Right forelimb (tissue), 1 donor: Measurements from ENCODE around the gene HOMER2.
"Not testable (repeated sequence)": the region's sequence is repeated elsewhere in the genome, so short reads cannot be mapped to it uniquely, and the experiment has no call there.

Source experiments
- DNase-seq: peaks from one replicate; pipeline ENCODE4 v3.0.0-alpha.2; 2018

Gene HOMER2

DNA sequence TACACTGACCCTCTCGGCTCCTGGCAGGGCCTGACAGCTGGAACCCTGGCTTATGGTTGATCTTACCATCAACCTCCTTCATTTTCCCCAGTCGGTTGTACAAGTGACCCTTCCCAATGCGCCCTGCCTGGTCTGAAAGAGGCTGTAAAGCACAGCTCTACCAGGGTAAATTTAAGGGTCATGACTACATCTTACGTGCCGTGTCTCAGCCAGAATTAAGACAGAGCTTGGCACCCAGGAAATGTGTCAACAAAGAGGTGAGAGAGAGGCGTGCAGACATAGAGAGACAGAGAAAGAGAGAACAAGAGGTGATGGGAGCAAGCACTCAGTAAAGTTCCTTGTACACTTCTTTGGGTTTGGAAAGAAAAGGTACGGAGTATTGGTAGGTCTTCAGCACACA, 28.8 kb downstream of the HOMER2 start:
- no peak for DNase-seq

DNA sequence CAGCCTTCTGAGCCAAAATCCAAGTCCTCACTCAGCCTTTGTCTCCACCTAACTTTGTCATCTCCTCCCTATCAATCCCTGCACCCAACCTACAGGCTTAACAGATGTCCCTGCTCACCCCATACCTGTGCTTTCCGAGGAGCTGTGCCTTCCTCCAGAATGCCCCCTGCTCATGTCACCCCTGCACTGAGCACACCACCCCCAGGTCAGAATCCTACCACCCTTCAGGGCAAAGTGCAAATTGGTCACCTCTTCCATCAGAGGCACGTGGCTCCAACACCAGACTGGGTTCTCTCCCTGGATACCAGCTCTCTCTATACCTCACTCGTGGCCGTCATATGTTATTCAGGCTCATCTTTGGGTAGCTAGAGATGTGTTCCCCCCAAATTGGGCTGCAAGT, 29.8 kb downstream of the HOMER2 start:
- DNase-seq: no peak

DNA sequence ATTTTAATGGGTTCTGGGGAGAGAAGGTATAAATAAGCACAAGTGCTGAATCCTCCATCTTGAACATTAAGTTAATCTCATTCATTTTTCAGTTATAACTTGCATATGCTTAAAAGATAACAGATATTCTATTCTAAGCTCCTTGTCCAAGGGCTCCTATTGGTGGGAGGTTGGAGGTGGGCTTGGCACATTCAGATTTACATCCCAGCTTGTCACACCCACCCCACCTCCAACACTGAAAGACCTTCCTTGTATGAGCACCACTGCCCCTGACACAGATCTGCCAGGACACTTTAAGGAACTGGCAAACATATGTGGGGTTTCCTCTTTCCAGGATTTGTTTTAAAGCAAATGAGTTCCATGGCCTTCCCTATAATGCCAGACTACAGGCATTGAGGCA, 30.6 kb downstream of the HOMER2 start:
- DNase-seq: no peak

DNA sequence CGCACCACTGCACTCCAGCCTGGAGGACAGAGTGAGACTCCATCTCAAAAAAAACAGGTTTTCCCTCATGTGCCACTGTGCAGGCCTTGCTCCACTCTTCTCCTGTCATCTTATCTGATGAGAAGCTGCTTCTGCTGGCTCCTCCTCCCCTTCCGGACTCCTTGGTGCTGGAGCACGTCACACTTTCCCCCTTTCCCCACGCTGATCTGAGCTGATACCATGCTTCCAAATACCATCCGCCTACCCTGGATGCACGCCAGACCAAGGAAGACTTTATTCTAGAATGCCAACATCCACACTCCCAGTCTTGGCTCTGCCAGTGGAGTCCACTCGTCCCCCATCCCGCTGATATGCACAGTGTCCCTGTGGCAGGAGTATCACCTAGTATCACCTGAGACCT, 31.3 kb downstream of the HOMER2 start:
- no peak for DNase-seq

DNA sequence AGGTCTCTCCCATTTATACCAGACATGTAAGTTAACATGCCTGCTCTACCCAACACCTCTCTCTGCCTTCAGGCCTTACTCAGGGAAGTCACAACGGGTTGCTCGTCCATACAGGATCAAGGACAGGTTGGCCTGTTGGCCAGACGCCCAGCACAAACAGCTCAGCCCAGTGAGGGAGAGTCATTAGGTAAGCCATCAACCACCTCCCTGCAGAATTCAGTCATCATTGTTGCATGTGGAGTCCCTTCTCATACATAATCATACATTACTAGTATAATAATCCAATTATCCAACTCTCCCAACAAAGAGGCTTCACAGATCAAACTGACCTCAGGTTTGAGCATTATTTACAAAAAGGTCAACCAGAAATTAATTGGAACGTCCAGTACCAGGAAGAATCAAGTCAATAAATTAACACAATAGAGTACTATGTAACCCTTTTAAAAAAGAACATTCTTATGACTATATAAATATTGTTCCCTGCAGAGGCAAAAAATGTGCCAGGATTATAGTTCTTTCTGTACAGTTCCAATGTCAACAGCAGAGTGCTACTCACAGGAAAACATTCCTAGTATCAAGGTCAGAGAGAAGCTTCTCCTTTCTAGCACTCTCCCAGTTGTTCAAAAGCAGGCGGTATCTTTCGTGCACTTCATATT, 33.2 kb downstream of the HOMER2 start:
- no peak for DNase-seq

DNA sequence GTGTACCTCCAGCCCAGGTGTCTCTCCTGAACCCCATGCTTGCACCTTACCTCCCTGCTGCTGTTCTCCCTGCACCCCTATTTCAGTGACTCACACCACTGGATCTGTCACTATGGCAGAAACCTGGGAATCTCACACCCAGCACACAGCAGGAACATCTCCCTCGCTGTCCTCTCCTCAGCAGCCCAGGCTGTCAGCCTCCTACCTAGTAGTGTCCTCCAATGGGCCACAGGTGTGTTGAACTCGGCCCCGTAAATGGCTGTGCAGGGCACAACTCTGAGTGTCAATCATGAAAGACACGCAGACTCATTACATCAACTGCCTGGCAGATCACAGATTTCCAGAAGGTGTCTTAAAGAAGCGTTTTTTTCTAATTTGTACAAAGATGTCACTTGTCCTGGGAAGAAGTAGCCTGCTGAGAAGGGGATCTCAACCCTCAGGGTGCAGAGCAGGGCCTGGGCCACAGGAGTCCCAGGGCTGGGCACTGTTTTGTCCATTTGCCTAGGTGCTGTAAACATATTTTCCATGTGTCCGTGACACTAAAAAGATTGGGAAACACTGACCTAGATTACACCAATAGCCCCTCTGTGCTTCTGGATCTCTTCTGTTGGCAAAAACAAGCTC, 33.8 kb downstream of the HOMER2 start:
- DNase-seq: no peak

DNA sequence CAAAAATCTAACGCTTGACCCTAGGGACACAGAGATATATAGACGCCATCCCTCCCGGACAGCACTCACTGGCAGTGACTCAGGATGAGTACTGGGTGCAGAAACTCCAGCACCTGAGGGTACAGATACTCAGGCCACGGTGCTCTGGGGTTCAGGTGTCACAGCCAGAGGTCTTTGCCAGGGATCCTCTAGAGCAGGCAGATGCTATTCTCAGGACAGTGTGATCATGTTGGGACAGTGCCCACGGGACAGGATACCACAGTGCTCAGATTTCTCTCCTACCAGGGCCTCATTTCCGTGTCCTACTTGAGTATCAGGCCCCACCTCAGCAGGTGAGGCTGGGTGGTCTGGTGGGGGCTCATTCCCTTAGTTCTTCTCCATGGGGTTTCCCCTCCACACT, 34.4 kb downstream of the HOMER2 start:
- DNase-seq: no peak

DNA sequence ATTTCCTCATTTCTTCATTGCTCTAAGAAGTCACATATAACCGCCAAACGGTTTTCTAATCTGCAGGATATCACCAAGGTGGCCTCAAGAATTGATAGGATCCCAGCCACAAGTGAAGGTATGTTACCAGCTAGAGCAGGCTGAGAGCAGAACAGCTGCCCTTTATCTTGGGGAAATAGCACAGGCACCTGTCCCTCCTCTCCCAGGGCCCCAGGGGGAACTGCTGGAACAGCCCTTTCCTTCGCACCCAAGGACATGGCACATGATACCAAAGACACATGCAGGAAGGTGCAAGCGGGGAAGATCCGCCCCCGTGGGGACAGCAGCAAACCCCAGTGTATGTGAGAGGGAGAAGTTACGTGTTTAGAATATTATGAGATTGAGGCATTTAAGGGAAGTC, 35.3 kb downstream of the HOMER2 start:
- no peak for DNase-seq

DNA sequence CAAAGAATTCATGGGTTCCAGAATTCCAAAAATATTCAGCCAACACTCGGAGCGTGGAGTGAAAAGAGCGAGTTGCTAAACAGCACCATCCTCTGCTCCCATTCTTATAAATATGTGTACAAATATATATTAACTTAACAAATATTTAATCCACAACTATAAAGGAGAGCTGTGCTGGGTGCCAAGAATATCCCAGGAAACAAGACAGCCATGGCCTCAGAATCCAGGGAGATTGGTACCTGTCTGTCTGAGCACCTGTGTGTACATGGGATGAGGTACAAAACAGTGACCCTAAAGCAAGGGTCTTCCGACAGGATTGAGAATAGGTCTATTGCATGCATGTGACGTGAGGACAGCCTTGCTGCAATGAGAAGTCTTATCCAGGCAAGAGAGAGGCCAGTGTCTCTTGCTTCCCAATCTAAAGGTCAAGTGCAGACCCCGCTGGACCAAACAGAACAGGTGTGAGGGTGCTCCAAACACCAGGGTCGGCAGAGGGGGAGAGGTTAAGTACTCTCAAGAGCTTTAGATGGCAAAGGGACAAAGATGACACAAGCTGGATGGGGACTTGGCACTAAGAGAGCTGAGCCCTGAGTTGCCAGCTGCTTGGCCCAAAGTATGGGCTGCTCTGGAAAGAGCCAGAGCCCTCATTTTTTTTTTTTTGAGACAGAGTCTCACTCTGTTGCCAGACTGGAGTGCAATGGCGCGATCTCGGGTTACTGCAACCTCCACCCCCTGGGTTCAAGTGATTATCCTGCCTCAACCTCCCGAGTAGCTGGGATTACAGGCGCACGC, 36.2 kb downstream of the HOMER2 start:
- no peak for DNase-seq

DNA sequence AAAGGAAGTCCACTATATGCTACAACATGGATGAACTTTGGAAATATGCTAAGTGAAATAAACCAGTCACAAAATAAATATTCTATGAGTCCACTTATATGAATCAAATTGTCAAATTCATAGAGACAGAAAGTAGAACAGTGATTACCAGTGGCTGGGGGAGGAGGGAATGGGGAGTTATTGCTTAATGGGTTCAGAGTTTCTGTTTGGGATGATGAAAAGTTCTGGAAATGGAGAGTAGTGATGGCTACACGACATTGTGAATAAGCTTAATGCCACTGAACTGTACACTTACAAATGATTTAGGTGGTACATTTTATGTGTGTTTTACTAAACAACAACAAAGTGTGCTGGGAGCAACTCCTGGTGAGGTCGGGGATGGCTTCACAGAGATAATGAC, 38.1 kb downstream of the HOMER2 start:
- no peak for DNase-seq

DNA sequence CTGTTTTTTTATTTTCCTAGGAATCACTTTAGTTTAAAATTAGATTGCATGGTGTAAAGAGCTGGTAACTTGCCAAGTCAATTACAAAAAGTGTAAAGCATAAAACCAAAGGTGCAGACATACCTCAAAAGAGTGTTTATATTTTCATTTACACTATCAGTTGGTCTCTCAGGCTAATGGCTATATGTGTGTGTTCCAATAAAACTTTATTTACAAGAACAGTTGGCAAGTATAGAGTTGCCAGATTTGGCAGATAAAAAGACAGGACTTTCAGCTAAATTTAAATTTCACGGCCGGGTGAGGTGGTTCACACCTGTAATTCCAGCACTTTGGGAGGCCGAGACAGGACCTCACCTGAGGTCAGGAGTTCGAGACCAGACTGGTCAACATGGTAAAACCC, 41.1 kb downstream of the HOMER2 start:
- no peak for DNase-seq

DNA sequence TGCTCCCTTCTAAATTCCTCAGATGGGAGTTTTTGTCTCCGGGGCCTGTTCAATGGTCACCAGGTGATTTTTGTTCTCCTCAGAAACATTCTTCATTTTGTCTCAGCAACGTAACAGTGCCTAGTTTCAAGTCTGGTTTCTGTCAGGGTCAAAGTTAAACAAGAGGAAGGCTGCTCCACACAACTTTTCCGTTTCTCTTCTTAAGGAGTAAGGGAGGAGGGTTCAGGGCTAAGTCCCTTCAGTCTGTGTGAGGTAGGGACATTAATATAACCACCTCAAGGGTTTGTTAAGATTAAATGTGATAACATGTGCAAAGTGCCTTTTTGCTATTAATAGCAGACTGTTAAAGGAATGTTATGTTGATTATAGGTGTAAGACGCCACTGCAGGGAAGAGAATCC, 41.8 kb downstream of the HOMER2 start:
- DNase-seq: no peak

DNA sequence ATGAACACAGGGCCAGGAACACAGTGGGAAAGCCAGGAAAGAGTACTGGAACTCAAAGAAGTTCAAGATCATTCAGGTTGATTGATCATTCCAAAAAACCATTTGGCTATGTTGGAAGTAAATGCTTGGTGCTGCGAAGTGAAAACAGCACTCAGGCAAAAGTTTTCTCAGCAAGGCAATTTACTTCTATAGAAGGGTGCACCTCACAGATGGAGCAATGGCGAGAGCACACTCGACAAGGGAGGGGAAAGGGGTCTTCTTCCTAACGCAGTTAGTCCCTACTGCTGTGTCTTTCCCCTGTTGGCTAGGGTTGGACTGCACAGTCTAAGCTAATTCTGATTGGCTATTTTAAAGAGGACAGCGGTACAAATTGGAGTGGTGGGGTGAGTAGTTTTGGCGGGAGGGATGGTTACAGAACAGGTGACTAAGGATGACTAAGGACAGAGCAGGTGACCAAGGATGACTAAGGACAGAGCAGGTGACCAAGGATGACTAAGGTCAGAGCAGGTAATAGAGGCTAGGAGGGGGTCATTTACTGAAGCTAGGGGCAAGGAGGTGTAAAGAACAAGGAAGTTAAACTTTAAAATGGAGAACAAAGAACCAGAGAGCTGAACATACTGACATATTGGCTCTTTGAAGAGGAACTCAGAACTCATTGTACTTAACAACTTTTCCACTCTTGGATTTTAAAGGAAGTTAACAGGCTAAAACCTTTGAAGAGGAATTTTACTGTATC, 43.3 kb downstream of the HOMER2 start:
- no peak for DNase-seq

DNA sequence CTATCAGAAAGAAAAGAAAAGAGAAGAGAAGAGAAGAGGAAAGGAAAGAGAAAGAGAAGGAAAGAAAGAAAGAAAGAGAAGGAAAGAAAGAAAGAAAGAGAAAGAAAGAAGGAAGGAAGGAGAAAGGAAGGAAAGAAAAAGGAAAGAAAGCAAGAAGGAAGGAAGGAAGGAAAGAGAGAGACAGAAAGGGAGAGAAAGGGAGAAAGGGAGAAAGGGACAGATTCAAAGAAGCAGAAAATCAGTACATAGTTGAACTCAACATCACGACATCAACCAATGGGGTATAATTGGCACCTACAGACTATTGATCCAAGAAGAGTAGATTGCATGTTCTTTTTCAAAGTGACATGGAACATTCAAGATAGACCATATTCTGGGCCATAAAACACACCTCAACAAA, 45.2 kb downstream of the HOMER2 start:
- DNase-seq: no peak

DNA sequence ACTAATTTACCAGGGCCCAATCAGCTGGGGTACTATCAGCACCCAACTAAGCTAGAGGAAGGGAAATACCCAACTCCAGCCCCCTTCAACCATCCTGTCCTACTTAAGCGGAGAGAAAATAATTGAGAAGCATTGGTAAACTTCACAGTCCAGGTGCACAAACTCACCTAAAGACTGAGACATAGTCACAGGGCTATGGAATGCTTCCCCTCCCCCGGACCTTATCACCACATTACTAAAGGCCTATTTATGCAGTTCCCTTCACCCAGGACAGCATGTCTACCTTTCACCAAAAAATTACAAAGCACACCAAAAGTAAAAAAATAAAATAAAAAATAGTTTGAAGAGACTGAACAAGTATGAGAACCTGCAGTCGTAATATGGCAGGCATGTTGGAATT, 47.9 kb downstream of the HOMER2 start:
- no peak for DNase-seq

DNA sequence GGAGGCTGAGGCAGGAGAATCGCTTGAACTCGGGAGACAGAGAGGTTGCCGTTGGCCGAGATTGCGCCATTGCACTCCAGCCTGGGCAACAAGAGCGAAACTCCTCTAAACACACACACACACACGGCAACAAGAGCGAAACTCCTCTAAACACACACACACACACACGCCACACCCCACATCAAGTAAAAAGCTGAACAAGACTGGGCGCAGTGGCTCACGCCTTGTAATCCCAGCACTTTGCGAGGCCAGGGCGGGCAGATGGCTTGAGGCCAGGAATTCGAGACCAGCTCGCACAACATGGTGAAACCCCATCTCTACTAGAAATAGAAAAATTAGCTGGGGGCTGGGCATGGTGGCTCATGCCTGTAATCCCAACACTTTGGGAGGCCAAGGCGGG, 49.0 kb downstream of the HOMER2 start:
- DNase-seq: no peak

DNA sequence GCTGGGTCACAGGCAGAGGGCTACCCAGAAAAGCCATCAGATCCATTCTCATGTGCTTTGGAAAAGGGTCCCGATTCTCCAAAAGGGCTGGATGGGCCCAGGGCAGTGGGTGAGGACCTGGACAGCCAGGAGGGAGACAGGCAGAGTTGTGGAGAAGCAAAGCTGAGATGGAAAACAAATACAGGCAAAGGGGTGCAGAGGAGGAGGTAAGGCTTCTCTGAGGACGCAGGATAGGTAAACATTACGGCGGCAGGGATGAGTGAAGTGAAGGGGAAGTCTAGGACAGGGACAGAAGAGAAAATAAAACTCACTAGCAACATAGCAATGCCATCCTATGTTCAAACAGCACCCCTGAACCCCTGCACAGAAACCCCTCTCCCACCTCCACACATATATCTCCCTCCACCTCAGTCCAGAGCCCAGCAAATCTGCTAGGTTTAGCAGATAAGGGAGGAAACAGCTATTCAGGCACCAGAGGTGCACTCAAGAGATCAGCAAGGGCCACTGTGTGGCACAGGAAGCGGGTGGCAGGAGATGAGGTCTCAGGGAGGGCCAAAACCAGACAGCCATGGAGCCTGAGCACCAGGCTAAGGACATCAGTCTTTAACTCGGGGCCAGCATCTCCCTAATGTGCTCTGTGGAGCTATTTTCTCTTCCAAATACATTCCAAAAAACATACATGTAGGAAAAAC, 51.3 kb downstream of the HOMER2 start:
- no peak for DNase-seq

DNA sequence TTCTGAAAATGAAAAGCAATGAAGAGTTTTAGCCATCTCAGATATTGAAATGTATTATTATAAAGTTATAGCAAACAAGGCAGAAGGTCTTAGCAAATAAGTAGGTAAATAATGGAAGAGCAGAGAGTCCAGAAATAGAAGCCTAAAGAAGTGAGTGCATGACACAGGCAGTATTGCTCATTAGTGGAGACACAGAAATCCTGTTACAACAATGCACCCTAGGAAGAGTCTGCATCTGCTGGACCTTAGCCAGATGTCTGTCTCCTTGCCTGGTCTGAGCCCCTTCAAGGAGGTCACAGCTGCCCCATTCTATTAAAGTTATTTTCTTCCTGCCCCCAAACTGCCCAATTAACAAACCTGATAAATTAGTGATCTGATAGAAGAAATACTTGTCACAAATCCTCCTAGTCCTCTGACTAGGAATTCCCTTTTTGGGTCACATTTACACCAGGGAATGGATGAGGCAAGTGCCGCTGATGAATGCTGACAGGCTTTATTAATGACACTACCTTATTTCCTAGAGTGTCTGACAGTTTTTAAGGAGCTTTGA, 51.9 kb downstream of the HOMER2 start:
- DNase-seq: no peak

DNA sequence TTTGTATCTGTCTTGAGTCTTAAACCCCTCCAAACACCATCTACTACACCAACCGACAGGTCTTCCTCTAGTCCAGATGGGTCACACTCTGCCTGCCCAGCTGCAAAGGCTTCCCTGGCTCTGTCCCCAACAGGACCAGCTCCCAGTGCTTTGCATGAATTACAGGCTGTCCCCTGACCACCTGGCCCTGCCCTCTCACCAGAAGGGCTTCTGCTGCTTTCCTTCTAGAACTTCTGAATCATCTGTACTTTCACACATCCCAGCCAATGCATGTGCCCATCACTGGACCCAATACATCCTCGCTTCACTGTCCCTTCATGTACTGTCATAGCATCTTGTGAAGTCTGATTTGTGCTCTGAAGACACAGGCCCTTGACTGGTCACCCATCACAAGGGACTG, 53.6 kb downstream of the HOMER2 start:
- DNase-seq: no peak

DNA sequence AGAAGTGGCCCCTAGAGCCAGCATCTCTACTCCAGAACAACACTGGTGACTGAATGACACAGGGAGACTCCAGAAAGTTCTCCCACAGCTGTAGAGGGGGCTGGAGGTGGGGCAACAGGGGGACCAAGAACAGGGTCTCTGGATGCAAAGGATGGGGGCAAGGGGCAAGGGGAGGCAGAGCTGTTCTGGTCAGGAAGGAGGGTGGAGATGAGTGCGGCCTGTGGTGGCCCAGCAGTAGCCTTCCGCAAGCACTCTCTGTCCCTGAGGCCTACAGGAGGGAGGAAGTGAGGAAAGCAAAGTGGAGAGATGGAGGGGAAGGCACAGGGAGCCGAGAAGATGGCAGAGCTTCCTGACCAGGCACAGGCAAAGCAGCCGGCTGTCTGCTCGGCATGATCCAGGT, 56.5 kb downstream of the HOMER2 start:
- DNase-seq: no peak

DNA sequence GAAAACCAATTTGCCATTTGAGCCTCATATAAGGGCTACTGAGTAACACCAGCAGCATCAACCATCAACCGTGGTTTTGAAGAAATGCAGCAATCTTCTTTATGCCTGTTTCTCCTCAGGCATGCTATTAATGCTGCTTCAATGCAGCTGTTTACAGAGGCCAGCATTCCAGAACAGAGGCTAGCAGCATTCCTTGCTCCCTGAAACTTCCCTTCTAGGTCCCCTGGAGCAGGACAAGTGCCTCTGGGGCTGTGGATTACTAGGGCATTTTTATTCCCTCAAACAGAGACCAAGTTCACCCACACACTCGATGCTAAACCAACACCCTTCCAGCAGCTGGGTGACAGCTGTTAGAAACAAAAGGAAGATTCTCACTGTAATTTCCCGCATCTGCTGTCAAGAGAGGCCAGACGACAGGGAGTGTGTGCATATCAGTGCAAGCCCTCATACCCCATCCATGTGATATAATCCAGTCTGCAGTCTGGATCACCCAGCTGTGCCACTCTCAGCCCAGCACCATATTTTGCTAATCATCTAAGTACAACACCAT, 57.5 kb downstream of the HOMER2 start:
- peak; percentile 52 for DNase-seq

DNA sequence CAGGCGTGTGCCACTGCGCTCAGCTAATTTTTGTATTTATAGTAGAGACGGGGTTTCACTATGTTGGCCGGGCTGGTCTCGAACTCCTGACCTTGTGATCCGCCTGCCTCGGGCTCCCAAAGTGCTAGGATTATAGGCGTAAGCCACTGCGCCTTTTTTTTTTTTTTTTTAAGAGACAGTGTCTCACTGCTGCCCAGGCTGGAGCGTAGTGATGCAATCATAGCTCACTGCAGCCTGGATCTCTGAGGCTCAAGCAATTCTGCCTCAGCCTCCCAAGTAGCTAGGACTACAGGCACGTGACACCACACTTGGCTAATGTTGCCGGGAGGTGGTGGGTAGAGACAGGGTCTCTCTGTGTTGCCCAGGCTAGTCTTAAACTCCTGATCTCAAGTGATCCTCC, 59.0 kb downstream of the HOMER2 start:
- DNase-seq: not testable (repeated sequence)
